Fibroblast of pulmonary artery (primary cell): ENCODE results near the gene GAB2.

Experiments used
- DNase-seq: peaks from one replicate; pipeline ENCODE4 v3.0.0-alpha.2; 2010; ENCODE audit warnings: low read depth
- H3K4me3 ChIP-seq: replicated peaks from 2 replicates; pipeline ENCODE4 v1.5.1; 2011; ENCODE audit warnings: low read depth, mild to moderate bottlenecking, control low read depth, low read length, moderate library complexity
- TF ChIP-seq, protein P1 (sequence below): IDR thresholded peaks from 2 replicates; pipeline ENCODE4 v1.5.1; 2011; ENCODE audit warnings: mild to moderate bottlenecking, control low read depth, low read length, inconsistent platforms; ENCODE audit errors: missing control alignments

Gene GAB2

GRCh38 chr11:78339945-78340344 lies 77.7 kb downstream of the GAB2 start:
- no peak overlapping the region for H3K4me3 ChIP-seq
- TF ChIP-seq, protein P1, sequence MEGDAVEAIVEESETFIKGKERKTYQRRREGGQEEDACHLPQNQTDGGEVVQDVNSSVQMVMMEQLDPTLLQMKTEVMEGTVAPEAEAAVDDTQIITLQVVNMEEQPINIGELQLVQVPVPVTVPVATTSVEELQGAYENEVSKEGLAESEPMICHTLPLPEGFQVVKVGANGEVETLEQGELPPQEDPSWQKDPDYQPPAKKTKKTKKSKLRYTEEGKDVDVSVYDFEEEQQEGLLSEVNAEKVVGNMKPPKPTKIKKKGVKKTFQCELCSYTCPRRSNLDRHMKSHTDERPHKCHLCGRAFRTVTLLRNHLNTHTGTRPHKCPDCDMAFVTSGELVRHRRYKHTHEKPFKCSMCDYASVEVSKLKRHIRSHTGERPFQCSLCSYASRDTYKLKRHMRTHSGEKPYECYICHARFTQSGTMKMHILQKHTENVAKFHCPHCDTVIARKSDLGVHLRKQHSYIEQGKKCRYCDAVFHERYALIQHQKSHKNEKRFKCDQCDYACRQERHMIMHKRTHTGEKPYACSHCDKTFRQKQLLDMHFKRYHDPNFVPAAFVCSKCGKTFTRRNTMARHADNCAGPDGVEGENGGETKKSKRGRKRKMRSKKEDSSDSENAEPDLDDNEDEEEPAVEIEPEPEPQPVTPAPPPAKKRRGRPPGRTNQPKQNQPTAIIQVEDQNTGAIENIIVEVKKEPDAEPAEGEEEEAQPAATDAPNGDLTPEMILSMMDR: no peak
- no peak for DNase-seq

DNA sequence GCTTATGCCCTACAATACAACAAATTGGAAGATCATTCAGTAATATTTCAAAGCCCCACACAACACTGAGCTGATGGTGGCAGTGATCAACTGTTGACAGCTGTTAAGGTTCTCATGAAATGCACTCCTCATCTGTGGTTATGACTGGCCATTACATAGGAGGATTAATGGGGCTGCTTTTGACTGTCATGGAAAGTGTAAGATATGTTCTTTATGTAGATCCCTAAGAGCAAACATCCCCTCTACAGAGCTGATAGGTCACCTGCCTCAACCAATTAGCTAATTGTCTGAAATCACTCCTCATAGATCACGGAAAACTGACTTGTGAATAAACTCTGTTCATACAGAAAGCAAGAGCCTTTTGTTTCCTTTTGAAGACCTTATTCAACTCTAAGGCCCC lies 78.1 kb downstream of the GAB2 start:
- H3K4me3 ChIP-seq: no peak overlapping the region
- TF ChIP-seq, protein P1: no peak
- DNase-seq: no peak

DNA sequence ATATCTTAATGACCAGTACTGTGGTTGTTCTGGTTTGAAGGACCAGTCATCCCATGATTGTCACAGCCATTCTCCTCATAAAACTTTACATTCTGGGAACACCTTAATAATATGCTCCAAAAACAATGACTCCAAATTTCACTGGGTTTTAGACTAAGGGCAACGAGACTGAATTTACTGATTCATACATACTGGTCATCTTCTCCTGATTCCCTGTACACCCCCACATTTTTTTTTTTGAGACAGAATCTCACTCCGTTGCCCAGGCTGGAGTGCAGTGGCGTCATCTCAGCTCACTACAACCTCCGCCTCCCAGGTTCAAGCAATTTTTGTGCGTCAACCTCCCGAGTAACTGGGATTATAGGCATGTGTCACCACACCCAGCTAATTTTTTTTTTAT lies 78.9 kb downstream of the GAB2 start:
- DNase-seq: no peak
- H3K4me3 ChIP-seq: no peak overlapping the region
- TF ChIP-seq, protein P1: no peak

DNA sequence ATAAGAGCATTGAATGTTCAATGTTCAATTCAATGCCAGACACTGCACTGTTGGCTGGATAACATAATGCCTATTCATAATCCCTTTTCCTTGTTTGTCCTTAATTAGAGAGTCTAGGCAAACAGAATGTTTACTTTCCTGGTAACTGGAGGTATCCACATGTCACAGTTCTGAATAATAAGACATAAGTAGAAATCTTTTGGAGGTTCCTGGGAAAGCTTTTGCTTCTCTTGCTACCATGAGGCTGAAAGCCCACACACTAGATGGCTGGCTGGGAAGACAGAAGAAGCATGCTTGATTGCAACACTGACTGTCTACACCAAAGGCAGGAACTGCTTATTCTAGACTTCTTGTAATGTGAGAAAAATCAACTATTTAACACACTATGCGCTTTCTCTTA lies 79.5 kb downstream of the GAB2 start:
- no peak for DNase-seq
- H3K4me3 ChIP-seq: no peak overlapping the region
- TF ChIP-seq, protein P1: no peak

- TF ChIP-seq, protein P1: no peak
- H3K4me3 ChIP-seq: no peak overlapping the region
- no peak for DNase-seq
Observed at GRCh38 chr11:78337554-78337924, 80.1 kb downstream of the GAB2 start.

GRCh38 chr11:78336877-78337553 lies 80.6 kb downstream of the GAB2 start:
- no peak for DNase-seq
- H3K4me3 ChIP-seq: no peak overlapping the region
- TF ChIP-seq, protein P1: no peak

GRCh38 chr11:78334109-78334508 lies 83.5 kb downstream of the GAB2 start:
- H3K4me3 ChIP-seq: no peak overlapping the region
- DNase-seq: no peak
- TF ChIP-seq, protein P1: no peak
